GM12878 (cell line): Measurements from ENCODE around the gene CDKN3. TPM values are rescaled to one million over a fixed set of nuclear protein-coding genes. Genes with fewer than 3 reads are reported as not detected.

Source experiments
- ATAC-seq: fragments of 200-7000 bp; cut with Tn5 transposase; 3 replicates; pipeline ENCODE4 v1.9.1; 2020; ENCODE audit warnings: mild to moderate bottlenecking, moderate library complexity
- BruUV-seq: library from RNA; stranded (reverse); fragments of 400-500 nt; replicated peaks from 2 replicates; lab custom pipeline; 2021; lab: Mats Ljungman, UMichigan
- CTCF ChIA-PET: fragments of 300-600 bp; sonication (Branson Sonifier 250); formaldehyde crosslinking; extraction: SDS; loops from one replicate; lab custom pipeline; 2021; ENCODE audit warnings: inconsistent platforms; lab: Yijun Ruan, JAX
- POLR2A ChIA-PET: fragments of 350-600 bp; formaldehyde crosslinking; extraction: SDS; loops from one replicate; lab custom pipeline; 2021; ENCODE audit warnings: inconsistent platforms; lab: Charles Lee
- RAD21 ChIA-PET: fragments of 300-600 bp; sonication (Branson Sonifier 250); formaldehyde crosslinking; loops from one replicate; lab custom pipeline; 2023; ENCODE audit warnings: antibody characterized with exemption; ENCODE audit not compliant: unreplicated experiment; lab: Charles Lee
- SMC1A ChIA-PET: fragments of 300-600 bp; sonication (Branson Sonifier 250); formaldehyde crosslinking; loops from one replicate; lab custom pipeline; 2023; ENCODE audit not compliant: unreplicated experiment, uncharacterized antibody; lab: Charles Lee
- DNase-seq: peaks from one replicate; pipeline ENCODE4 v3.0.0-alpha.2; 2011; ENCODE audit warnings: low read depth, low spot score
- FAIRE-seq: peaks from 3 replicates; lab custom pipeline; 2011; peaks lifted over from hg19 to GRCh38; lab: Jason Lieb, UNC
- H2AFZ ChIP-seq: 2 replicates; pipeline ENCODE4 v1.6.0; 2011; ENCODE audit warnings: low read depth, low read length, control low read depth; ENCODE audit not compliant: control insufficient read depth
- H3K27ac ChIP-seq: 2 replicates; pipeline ENCODE4 v1.5.1; 2011; ENCODE audit warnings: control low read depth; ENCODE audit not compliant: control insufficient read depth, insufficient read depth
- H3K27me3 ChIP-seq, 2 experiments: replicated peaks in 1 of 2; 2 replicates each; pipeline versions ENCODE4 v1.6.0 to v1.6.1; 2011; ENCODE audit warnings: low read length in 1 of 2; ENCODE audit not compliant: control insufficient read depth in 2 of 2, insufficient read depth in 2 of 2
- H3K36me3 ChIP-seq, 2 experiments: 2 replicates each; pipeline ENCODE4 v1.5.1; 2011; ENCODE audit warnings: low read length in 1 of 2; ENCODE audit not compliant: control insufficient read depth in 2 of 2, insufficient read depth in 2 of 2
- H3K4me1 ChIP-seq: 2 replicates; pipeline ENCODE4 v1.6.1; 2011; ENCODE audit warnings: mild to moderate bottlenecking, low read length, moderate library complexity, mixed read lengths; ENCODE audit not compliant: control insufficient read depth, insufficient read depth
- H3K4me2 ChIP-seq: 2 replicates; pipeline ENCODE4 v1.6.0; 2011; ENCODE audit warnings: control low read depth; ENCODE audit not compliant: control insufficient read depth, insufficient read depth
- H3K4me3 ChIP-seq: fragments of 200-600 bp; sonication (generic); 2 replicates; pipeline ENCODE4 v1.5.1; 2016
- H3K79me2 ChIP-seq: 2 replicates; pipeline ENCODE4 v1.6.0; 2011; ENCODE audit warnings: low read length; ENCODE audit not compliant: control insufficient read depth, insufficient read depth
- H3K9ac ChIP-seq: 2 replicates; pipeline ENCODE4 v1.8.0; 2011; ENCODE audit warnings: low read length, control low read depth, mixed read lengths; ENCODE audit not compliant: control insufficient read depth, insufficient read depth
- H3K9me3 ChIP-seq: replicated peaks from 3 replicates; pipeline ENCODE4 v1.5.1; 2011; ENCODE audit warnings: mild to moderate bottlenecking, low read length; ENCODE audit not compliant: control insufficient read depth, insufficient read depth
- H4K20me1 ChIP-seq: 2 replicates; pipeline ENCODE4 v1.6.0; 2011; ENCODE audit not compliant: control insufficient read depth, insufficient read depth
- BCL3 ChIP-seq: IDR thresholded peaks from 2 replicates; pipeline ENCODE4 v1.6.1; 2011; ENCODE audit warnings: borderline replicate concordance, low read depth, mild to moderate bottlenecking, moderate library complexity, low read length; ENCODE audit not compliant: insufficient read depth, poor library complexity, severe bottlenecking
- CHD1 ChIP-seq: IDR thresholded peaks from 2 replicates; pipeline ENCODE4 v1.6.1; 2012; ENCODE audit warnings: low read depth, low read length, improper control_type of control experiment
- CREM ChIP-seq: IDR thresholded peaks from 2 replicates; pipeline ENCODE4 v1.6.1; 2014; ENCODE audit warnings: antibody characterized with exemption, low read depth
- PBX3 ChIP-seq: IDR thresholded peaks from 2 replicates; pipeline ENCODE4 v1.6.1; 2011; ENCODE audit warnings: mild to moderate bottlenecking, low read depth, low read length, moderate library complexity; ENCODE audit not compliant: insufficient replicate concordance
- SMAD1 ChIP-seq: fragments of 450-650 bp; IDR thresholded peaks from 2 replicates; pipeline ENCODE4 v1.6.1; 2018; ENCODE audit warnings: mild to moderate bottlenecking, low read depth; ENCODE audit not compliant: partially characterized antibody
- SREBF2 ChIP-seq: IDR thresholded peaks from 2 replicates; pipeline ENCODE4 v1.6.1; 2012; ENCODE audit warnings: mild to moderate bottlenecking, low read length
- ZBTB4 ChIP-seq: fragments of 450-650 bp; formaldehyde crosslinking; IDR thresholded peaks from 2 replicates; pipeline ENCODE4 v1.4.0; 2022; ENCODE audit warnings: mild to moderate bottlenecking, moderate library complexity
- WGBS: methylation state at CpG from one replicate; pipeline ENCODE4 v1.1.6; 2016; ENCODE audit warnings: low lambda C conversion rate; ENCODE audit not compliant: insufficient replicate concordance, insufficient coverage; ENCODE audit errors: missing lambda C conversion rate; 5-methylcytosine and 5-hydroxymethylcytosine counted together
- in situ Hi-C: fragments of 300-500 bp; cut with MboI; formaldehyde crosslinking; loops from 9 replicates; pipeline ENCODE4 v1.14.3; 2018; ENCODE audit warnings: mixed read lengths
- intact Hi-C: fragments of 100-400 bp; cut with micrococcal nuclease; formaldehyde crosslinking; loops from one replicate; pipeline ENCODE4 v1.14.2; 2022; ENCODE audit not compliant: unreplicated experiment
- polyA plus RNA-seq, 11 experiments: library from polyadenylated mRNA; depleted of rRNA in 4 of 11; unstranded in 6 of 11; stranded (reverse) in 5 of 11; fragments of >200 nt; fragmentation: Nextera tagmentation in 4 of 11; fragmentation: Illumina TruSeq in 1 of 11; extraction: Ambion mirVana in 4 of 11; extraction: Trizol in 1 of 11; gene quantifications; 1 replicate in 1 of 11; 2 replicates in 10 of 11; pipeline versions ENCODE4 v1.2.1 to v1.2.3, GENCODE V29; 2011 to 2016; ENCODE audit warnings: inconsistent platforms in 2 of 11, missing spikeins in 2 of 11, low read depth in 1 of 11
- total RNA-seq, 4 experiments: library from RNA; depleted of rRNA in 3 of 4; stranded (reverse); fragments of >200 nt in 3 of 4; fragmentation: Illumina TruSeq in 1 of 4; extraction: Trizol in 1 of 4; gene quantifications; 2 replicates each; pipeline versions ENCODE4 v1.2.1 to v1.2.3, GENCODE V29; 2013 to 2021

Gene CDKN3
- total and polyA plus RNA-seq, 10 of the 15 experiments (the other 5 are each of a cell fraction or from before 2014, with no cell fraction given) = 54.9 to 197 (median 111) TPM

GRCh38 chr14:54425537-54426274 lies 28.9 kb downstream of the CDKN3 start:
- no peaks in the 10 kb centered on the region for H3K9me3 ChIP-seq
- no peak overlapping the region for H3K4me3 ChIP-seq
- no peak overlapping the region for H2AFZ ChIP-seq
- SMC1A ChIA-PET = interaction anchor here (2.3 kb wide), 1 partner anchor 13 kb away, joined by 5 read pairs; no protein-coding TSS in a partner anchor
- peaks cover 8 to 28% of the 10 kb centered on the region in 2 experiments for H3K36me3 ChIP-seq
- POLR2A ChIA-PET = no interaction called here
- FAIRE-seq (no peak), ATAC-seq (no peak), DNase-seq (no peak)
- in situ Hi-C loops = no loop called here
- no peaks in the 10 kb centered on the region for H4K20me1 ChIP-seq
- no peak overlapping the region for H3K4me2 ChIP-seq
- H3K79me2 ChIP-seq = no peaks in the 10 kb centered on the region; the same call in none of the 2 replicates
- TF ChIP-seq PBX3 (no peak), CREM (no peak), SMAD1 (no peak), SREBF2 (no peak), ZBTB4 (no peak), BCL3 (no peak), CHD1 (no peak)
- intact Hi-C loops = no loop called here
- no peak overlapping the region for H3K9ac ChIP-seq
- no peak overlapping the region for H3K27ac ChIP-seq
- CTCF ChIA-PET = no interaction called here
- 100% methylated on average over 3 of the region's 3 CpGs for WGBS
- RAD21 ChIA-PET = no interaction called here
- H3K4me1 ChIP-seq = no peaks in the 10 kb centered on the region
- BruUV-seq = no TSS peak
- H3K27me3 ChIP-seq = no peaks in the 10 kb centered on the region
